Hepatocyte (in vitro differentiated cells): ENCODE results near the gene RBKS. TPM values are rescaled to one million over a fixed set of nuclear protein-coding genes. Genes with fewer than 3 reads are reported as not detected.

ENCODE experiments used
- DNase-seq: peaks from one replicate; pipeline ENCODE4 v3.0.0-alpha.2; 2016; ENCODE audit warnings: low spot score
- H2AFZ ChIP-seq: fragments of 200-600 bp; sonication (generic); 2 replicates; pipeline ENCODE4 v1.6.0; 2016; ENCODE audit warnings: antibody characterized with exemption, mild to moderate bottlenecking
- H3K27ac ChIP-seq: fragments of 200-600 bp; sonication (generic); 2 replicates; pipeline ENCODE4 v1.5.1; 2016; ENCODE audit warnings: mild to moderate bottlenecking
- H3K27me3 ChIP-seq: fragments of 200-600 bp; sonication (generic); 2 replicates; pipeline ENCODE4 v1.6.1; 2016
- H3K36me3 ChIP-seq: fragments of 200-600 bp; sonication (generic); replicated peaks from 2 replicates; pipeline ENCODE4 v1.5.1; 2016; ENCODE audit warnings: low read depth; ENCODE audit not compliant: insufficient read depth
- H3K4me1 ChIP-seq: fragments of 200-600 bp; sonication (generic); 2 replicates; pipeline ENCODE4 v1.5.1; 2016; ENCODE audit warnings: mild to moderate bottlenecking, moderate library complexity; ENCODE audit not compliant: insufficient read depth
- H3K4me2 ChIP-seq: fragments of 200-600 bp; sonication (generic); 2 replicates; pipeline ENCODE4 v1.6.0; 2016
- H3K4me3 ChIP-seq: fragments of 200-600 bp; sonication (generic); 2 replicates; pipeline ENCODE4 v1.5.1; 2016; ENCODE audit warnings: mild to moderate bottlenecking
- H3K79me2 ChIP-seq: fragments of 200-600 bp; sonication (generic); 2 replicates; pipeline ENCODE4 v1.6.0; 2017; ENCODE audit warnings: mild to moderate bottlenecking
- H3K9me2 ChIP-seq: fragments of 200-600 bp; sonication (generic); replicated peaks from 2 replicates; pipeline ENCODE4 v1.6.0; 2017; ENCODE audit warnings: mild to moderate bottlenecking; ENCODE audit not compliant: insufficient read depth
- H3K9me3 ChIP-seq: fragments of 200-600 bp; sonication (generic); 2 replicates; pipeline ENCODE4 v1.5.1; 2016; ENCODE audit warnings: low read depth, mild to moderate bottlenecking
- H4K20me1 ChIP-seq: fragments of 200-600 bp; sonication (generic); 2 replicates; pipeline ENCODE4 v1.6.0; 2016; ENCODE audit warnings: mild to moderate bottlenecking; ENCODE audit not compliant: insufficient read depth, poor library complexity, severe bottlenecking
- EZH2 ChIP-seq: fragments of 200-600 bp; sonication (generic); IDR thresholded peaks from 2 replicates; pipeline ENCODE4 v1.6.1; 2016; ENCODE audit warnings: antibody characterized with exemption, mild to moderate bottlenecking, borderline replicate concordance
- EZH2phosphoT487 ChIP-seq: fragments of 200-600 bp; sonication (generic); IDR thresholded peaks from one replicate; pipeline ENCODE4 v1.6.1; 2018; ENCODE audit warnings: antibody characterized with exemption, mild to moderate bottlenecking, low read depth, moderate library complexity; ENCODE audit not compliant: unreplicated experiment, severe bottlenecking
- WGBS: methylation state at CpG from one replicate; pipeline ENCODE4 v1.1.6; 2016; ENCODE audit warnings: low lambda C conversion rate; ENCODE audit errors: missing lambda C conversion rate; 5-methylcytosine and 5-hydroxymethylcytosine counted together
- polyA plus RNA-seq: library from polyadenylated mRNA; unstranded; fragments of >200 nt; fragmentation: Nextera tagmentation; extraction: Ambion mirVana; gene quantifications from 2 replicates; pipeline ENCODE4 v1.2.1, GENCODE V29; 2016
- total RNA-seq: library from RNA; depleted of rRNA; stranded (reverse); fragments of >200 nt; gene quantifications from 2 replicates; pipeline ENCODE4 v1.2.3, GENCODE V29; 2014
- TF ChIP-seq, protein P1 (sequence below): fragments of 200-600 bp; sonication (generic); IDR thresholded peaks from 2 replicates; pipeline ENCODE4 v1.5.1; 2016; ENCODE audit warnings: antibody characterized with exemption, mild to moderate bottlenecking; ENCODE audit not compliant: poor library complexity

RBKS gene
- total and polyA plus RNA-seq, 2 experiments from 2014 or later: 5.5 to 7.2 TPM

DNA sequence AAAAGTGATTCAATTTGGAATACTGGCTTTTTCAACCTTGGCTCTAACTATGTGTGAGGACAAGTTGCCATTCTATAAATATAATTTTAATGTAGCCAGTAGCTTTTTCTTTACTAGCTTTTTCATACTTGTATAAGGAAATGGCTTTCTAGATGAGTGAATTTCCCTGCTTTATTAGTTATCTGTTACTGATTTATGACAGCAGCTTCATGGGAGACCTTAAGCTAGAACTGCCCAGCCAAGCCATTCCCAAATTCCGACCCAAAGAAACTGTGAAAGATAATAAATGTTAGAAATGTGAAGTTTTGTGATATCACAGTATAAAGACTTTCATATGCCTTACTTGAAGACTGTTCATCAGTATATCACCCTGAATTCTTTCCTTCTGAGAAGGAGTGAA, 32.7 kb upstream of the RBKS start:
- Histone ChIP-seq H3K79me2 (peaks cover 4% of the 10 kb centered on the region), H4K20me1 (no peaks in the 10 kb centered on the region), H3K4me3 (no peak overlapping the region), H3K9me3 (no peaks in the 10 kb centered on the region), H3K27me3 (no peaks in the 10 kb centered on the region), H3K36me3 (no peaks in the 10 kb centered on the region), H3K4me2 (no peak overlapping the region), H3K9me2 (no peaks in the 10 kb centered on the region), H3K4me1 (no peaks in the 10 kb centered on the region), H3K27ac (no peak overlapping the region), H2AFZ (no peak overlapping the region)
- 85% methylated on average over 1 of the region's 1 CpG for WGBS
- TF ChIP-seq, protein P1, sequence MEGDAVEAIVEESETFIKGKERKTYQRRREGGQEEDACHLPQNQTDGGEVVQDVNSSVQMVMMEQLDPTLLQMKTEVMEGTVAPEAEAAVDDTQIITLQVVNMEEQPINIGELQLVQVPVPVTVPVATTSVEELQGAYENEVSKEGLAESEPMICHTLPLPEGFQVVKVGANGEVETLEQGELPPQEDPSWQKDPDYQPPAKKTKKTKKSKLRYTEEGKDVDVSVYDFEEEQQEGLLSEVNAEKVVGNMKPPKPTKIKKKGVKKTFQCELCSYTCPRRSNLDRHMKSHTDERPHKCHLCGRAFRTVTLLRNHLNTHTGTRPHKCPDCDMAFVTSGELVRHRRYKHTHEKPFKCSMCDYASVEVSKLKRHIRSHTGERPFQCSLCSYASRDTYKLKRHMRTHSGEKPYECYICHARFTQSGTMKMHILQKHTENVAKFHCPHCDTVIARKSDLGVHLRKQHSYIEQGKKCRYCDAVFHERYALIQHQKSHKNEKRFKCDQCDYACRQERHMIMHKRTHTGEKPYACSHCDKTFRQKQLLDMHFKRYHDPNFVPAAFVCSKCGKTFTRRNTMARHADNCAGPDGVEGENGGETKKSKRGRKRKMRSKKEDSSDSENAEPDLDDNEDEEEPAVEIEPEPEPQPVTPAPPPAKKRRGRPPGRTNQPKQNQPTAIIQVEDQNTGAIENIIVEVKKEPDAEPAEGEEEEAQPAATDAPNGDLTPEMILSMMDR: no peak
- no peak for TF ChIP-seq EZH2
- no peak for TF ChIP-seq EZH2phosphoT487
- no peak for DNase-seq

DNA sequence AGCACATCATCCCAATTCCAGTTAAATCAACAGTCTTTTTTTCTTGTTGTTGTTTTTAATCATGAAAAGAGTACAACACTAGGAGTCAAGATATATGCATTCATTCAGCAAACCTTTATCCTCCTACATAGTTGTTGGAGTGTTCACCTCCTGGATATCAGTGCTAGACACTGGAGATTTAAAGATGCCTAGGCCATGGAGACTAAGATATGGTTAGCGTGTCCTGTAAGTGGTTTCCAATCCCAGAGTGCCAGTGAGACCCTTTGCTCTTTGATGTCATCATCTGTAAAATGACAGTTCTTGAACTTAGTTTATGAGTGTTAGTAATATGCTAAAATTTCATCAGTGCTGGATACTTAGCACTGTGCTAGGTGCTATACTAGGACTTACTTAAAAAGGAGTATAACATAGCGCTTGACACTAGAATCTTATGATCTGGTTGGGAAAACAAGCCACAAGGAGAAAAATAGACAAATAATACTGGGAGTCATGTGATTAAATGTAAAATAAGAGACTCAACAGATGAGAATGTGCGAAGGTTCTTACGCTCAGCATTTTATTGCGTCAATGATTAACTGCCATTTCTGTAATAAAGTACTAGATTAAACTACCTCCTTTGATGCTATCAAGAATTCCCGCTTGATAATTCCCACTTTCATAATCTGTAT, 31.8 kb upstream of the RBKS start:
- H3K9me3 ChIP-seq: no peaks in the 10 kb centered on the region
- H3K27ac ChIP-seq: no peak overlapping the region
- H3K27me3 ChIP-seq: no peaks in the 10 kb centered on the region
- H4K20me1 ChIP-seq: no peaks in the 10 kb centered on the region
- 90% methylated on average over 6 of the region's 6 CpGs for WGBS
- DNase-seq: no peak
- no peaks in the 10 kb centered on the region for H3K36me3 ChIP-seq
- no peak overlapping the region for H2AFZ ChIP-seq
- TF ChIP-seq, protein P1: no peak
- TF ChIP-seq EZH2 (no peak), EZH2phosphoT487 (no peak)
- H3K79me2 ChIP-seq: peaks cover 4% of the 10 kb centered on the region
- H3K9me2 ChIP-seq: no peaks in the 10 kb centered on the region
- H3K4me1 ChIP-seq: no peaks in the 10 kb centered on the region
- H3K4me2 ChIP-seq: no peak overlapping the region
- no peak overlapping the region for H3K4me3 ChIP-seq

DNA sequence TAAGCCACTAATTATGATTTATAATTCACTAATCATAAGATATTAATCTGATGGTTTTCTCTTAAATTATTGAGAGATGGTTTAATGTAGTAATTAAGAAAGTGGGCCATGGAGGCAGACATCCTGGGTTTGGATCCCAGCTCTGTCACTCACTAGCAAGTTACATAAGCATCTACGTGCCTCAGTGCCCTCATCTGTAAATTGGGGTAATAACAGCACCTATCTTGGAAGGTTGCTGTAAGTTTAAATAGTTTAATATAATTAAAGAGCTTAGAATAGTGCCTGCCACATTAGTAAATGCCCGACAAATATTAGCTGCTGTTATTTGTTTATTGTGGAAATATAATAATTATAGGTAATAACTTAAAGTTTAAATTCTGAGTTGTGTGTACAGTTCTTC, 31.2 kb upstream of the RBKS start:
- no peak overlapping the region for H3K27ac ChIP-seq
- TF ChIP-seq, protein P1: no peak
- TF ChIP-seq EZH2phosphoT487 (no peak), EZH2 (no peak)
- H3K4me1 ChIP-seq: peaks cover 2% of the 10 kb centered on the region
- H4K20me1 ChIP-seq: no peaks in the 10 kb centered on the region
- no peaks in the 10 kb centered on the region for H3K36me3 ChIP-seq
- no peaks in the 10 kb centered on the region for H3K9me2 ChIP-seq
- H3K4me2 ChIP-seq: no peak overlapping the region
- no peak for DNase-seq
- H3K9me3 ChIP-seq: no peaks in the 10 kb centered on the region
- peaks cover 4% of the 10 kb centered on the region for H3K79me2 ChIP-seq
- 94% methylated on average over 2 of the region's 2 CpGs for WGBS
- no peaks in the 10 kb centered on the region for H3K27me3 ChIP-seq
- H2AFZ ChIP-seq: no peak overlapping the region
- H3K4me3 ChIP-seq: no peak overlapping the region
